Measurements from ENCODE around the gene FAM124B.

The FAM124B gene

GRCh38 chr2:224428787-224429440, 27.0 kb upstream of the FAM124B start:
- TF ChIP-seq CTCF (IDR thresholded peaks at IDR 0.05) = no peak

- no peak for TF ChIP-seq CTCF (IDR thresholded peaks at IDR 0.05)
These were observed 25.6 kb upstream of the FAM124B start for GRCh38 chr2:224427471-224427870.

- no peak for TF ChIP-seq CTCF (IDR thresholded peaks at IDR 0.05)
These were observed 24.7 kb upstream of the FAM124B start for GRCh38 chr2:224426656-224427055.

- TF ChIP-seq CTCF (IDR thresholded peaks at IDR 0.05) = no peak
These were observed 19.2 kb upstream of the FAM124B start for GRCh38 chr2:224421065-224421464.

- no peak for TF ChIP-seq CTCF (IDR thresholded peaks at IDR 0.05)
These were observed 16.0 kb upstream of the FAM124B start for GRCh38 chr2:224417947-224418346.

GRCh38 chr2:224417361-224417729, 15.4 kb upstream of the FAM124B start:
- TF ChIP-seq CTCF (IDR thresholded peaks at IDR 0.05) = no peak

- TF ChIP-seq CTCF (IDR thresholded peaks at IDR 0.05) = no peak
These were observed 14.9 kb upstream of the FAM124B start for GRCh38 chr2:224416656-224417360.

All from LNCAP (cell line).